Measurements from ENCODE around the gene RPSA. TPM values are rescaled to one million over a fixed set of nuclear protein-coding genes. Genes with fewer than 3 reads are reported as not detected.

RPSA gene
- total and polyA plus RNA-seq, 9 of the 15 experiments (the other 6 are each of a cell fraction or from before 2014, with no cell fraction given): 2,290 to 4,272 (median 2,730) TPM

GRCh38 chr3:39383045-39383880 lies 23.3 kb upstream of the RPSA start, which contains the start of gene SLC25A38 (continued):
- no peak for TF ChIP-seq HINFP (tag; conservative IDR thresholded peaks at IDR 0.05; ENCODE audit: low read depth)
- TF ChIP-seq SETDB1 (IDR thresholded peaks at IDR 0.05; ENCODE audit: low read length): no peak
- TF ChIP-seq ZNF507 (tag; conservative IDR thresholded peaks at IDR 0.05): no peak
- TF ChIP-seq, protein P1, sequence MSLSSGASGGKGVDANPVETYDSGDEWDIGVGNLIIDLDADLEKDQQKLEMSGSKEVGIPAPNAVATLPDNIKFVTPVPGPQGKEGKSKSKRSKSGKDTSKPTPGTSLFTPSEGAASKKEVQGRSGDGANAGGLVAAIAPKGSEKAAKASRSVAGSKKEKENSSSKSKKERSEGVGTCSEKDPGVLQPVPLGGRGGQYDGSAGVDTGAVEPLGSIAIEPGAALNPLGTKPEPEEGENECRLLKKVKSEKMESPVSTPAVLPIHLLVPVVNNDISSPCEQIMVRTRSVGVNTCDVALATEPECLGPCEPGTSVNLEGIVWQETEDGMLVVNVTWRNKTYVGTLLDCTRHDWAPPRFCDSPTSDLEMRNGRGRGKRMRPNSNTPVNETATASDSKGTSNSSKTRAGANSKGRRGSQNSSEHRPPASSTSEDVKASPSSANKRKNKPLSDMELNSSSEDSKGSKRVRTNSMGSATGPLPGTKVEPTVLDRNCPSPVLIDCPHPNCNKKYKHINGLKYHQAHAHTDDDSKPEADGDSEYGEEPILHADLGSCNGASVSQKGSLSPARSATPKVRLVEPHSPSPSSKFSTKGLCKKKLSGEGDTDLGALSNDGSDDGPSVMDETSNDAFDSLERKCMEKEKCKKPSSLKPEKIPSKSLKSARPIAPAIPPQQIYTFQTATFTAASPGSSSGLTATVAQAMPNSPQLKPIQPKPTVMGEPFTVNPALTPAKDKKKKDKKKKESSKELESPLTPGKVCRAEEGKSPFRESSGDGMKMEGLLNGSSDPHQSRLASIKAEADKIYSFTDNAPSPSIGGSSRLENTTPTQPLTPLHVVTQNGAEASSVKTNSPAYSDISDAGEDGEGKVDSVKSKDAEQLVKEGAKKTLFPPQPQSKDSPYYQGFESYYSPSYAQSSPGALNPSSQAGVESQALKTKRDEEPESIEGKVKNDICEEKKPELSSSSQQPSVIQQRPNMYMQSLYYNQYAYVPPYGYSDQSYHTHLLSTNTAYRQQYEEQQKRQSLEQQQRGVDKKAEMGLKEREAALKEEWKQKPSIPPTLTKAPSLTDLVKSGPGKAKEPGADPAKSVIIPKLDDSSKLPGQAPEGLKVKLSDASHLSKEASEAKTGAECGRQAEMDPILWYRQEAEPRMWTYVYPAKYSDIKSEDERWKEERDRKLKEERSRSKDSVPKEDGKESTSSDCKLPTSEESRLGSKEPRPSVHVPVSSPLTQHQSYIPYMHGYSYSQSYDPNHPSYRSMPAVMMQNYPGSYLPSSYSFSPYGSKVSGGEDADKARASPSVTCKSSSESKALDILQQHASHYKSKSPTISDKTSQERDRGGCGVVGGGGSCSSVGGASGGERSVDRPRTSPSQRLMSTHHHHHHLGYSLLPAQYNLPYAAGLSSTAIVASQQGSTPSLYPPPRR (CRISPR knock-in tag; IDR thresholded peaks at IDR 0.05; ENCODE audit: borderline replicate concordance): peak; percentile 25; the same call in 1 of the 2 replicates
- TF ChIP-seq MNT (conservative IDR thresholded peaks at IDR 0.05): peak; percentile 78 to 84
- no peak for TF ChIP-seq IRF2 (CRISPR knock-in tag; IDR thresholded peaks at IDR 0.05)
- TF ChIP-seq XRCC4 (IDR thresholded peaks at IDR 0.05; ENCODE audit: extremely low read depth, insufficient read depth, insufficient read length): no peak
- no peak for TF ChIP-seq ZNF253 (CRISPR knock-in tag; conservative IDR thresholded peaks at IDR 0.05)
- no peak for TF ChIP-seq PPARD (CRISPR knock-in tag; IDR thresholded peaks at IDR 0.05)
- peak; percentile 75 for TF ChIP-seq CREB1 (IDR thresholded peaks at IDR 0.05)
- TF ChIP-seq CREB1 (CRISPR knock-in tag; IDR thresholded peaks at IDR 0.05): peak; percentile 66; the same call in 1 of the 2 replicates
- no peak for TF ChIP-seq PML (IDR thresholded peaks at IDR 0.05; ENCODE audit: low read length)
- no peak for TF ChIP-seq ZNF23 (CRISPR knock-in tag; IDR thresholded peaks at IDR 0.05)
- TF ChIP-seq, protein P2, sequence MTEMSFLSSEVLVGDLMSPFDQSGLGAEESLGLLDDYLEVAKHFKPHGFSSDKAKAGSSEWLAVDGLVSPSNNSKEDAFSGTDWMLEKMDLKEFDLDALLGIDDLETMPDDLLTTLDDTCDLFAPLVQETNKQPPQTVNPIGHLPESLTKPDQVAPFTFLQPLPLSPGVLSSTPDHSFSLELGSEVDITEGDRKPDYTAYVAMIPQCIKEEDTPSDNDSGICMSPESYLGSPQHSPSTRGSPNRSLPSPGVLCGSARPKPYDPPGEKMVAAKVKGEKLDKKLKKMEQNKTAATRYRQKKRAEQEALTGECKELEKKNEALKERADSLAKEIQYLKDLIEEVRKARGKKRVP (CRISPR knock-in tag; IDR thresholded peaks at IDR 0.05): no peak
- no peak; the same call in 1 of the 2 replicates for TF ChIP-seq ZNF589 (CRISPR knock-in tag; IDR thresholded peaks at IDR 0.05; ENCODE audit: low read depth)
- no peak for TF ChIP-seq SMARCB1 (IDR thresholded peaks at IDR 0.05; ENCODE audit: insufficient read length, low read depth)
- TF ChIP-seq ETS1 (conservative IDR thresholded peaks at IDR 0.05; ENCODE audit: control insufficient read depth, low read depth, low read length): no peak; the same call in 1 of the 2 replicates
